ENCODE results near the gene RGL2.
"Not testable (repeated sequence)": the region's sequence is repeated elsewhere in the genome, so short reads cannot be mapped to it uniquely, and the experiment has no call there.

RGL2 gene

GRCh38 chr6:33298773-33299236, at the start of gene RGL2:
Gene RGL2, minus strand, starts transcription at chr6:33298942. Its CDS starts 332 bp downstream, at chr6:33298610.
- DNase-seq (ENCODE audit: low spot score): peak; percentile 72

- DNase-seq (ENCODE audit: low spot score): no peak
Observed at GRCh38 chr6:33347816-33348215, 49.1 kb upstream of the RGL2 start.

- DNase-seq (ENCODE audit: low spot score): not testable (repeated sequence)
Observed at GRCh38 chr6:33346972-33347371, 48.2 kb upstream of the RGL2 start.

- peak; percentile 78 for DNase-seq (ENCODE audit: low spot score)
Observed at GRCh38 chr6:33344701-33345697, 46.3 kb upstream of the RGL2 start.

GRCh38 chr6:33343953-33344611, 45.3 kb upstream of the RGL2 start:
- no peak for DNase-seq (ENCODE audit: low spot score)

- DNase-seq (ENCODE audit: low spot score): not testable (repeated sequence)
Observed at GRCh38 chr6:33343606-33343952, 44.8 kb upstream of the RGL2 start.

- no peak for DNase-seq (ENCODE audit: low spot score)
Observed at GRCh38 chr6:33339193-33339592, 40.5 kb upstream of the RGL2 start.

- DNase-seq (ENCODE audit: low spot score): no peak
Observed at GRCh38 chr6:33336495-33336894, 37.8 kb upstream of the RGL2 start.

- no peak for DNase-seq (ENCODE audit: low spot score)
Observed at GRCh38 chr6:33335916-33336315, 37.2 kb upstream of the RGL2 start.

GRCh38 chr6:33333666-33334065, 34.9 kb upstream of the RGL2 start:
- no peak for DNase-seq (ENCODE audit: low spot score)

GRCh38 chr6:33330736-33331135, 32.0 kb upstream of the RGL2 start:
- DNase-seq (ENCODE audit: low spot score): no peak

- DNase-seq (ENCODE audit: low spot score): no peak
Observed at GRCh38 chr6:33329058-33329457, 30.3 kb upstream of the RGL2 start.

GRCh38 chr6:33324125-33324524, 25.4 kb upstream of the RGL2 start:
- DNase-seq (ENCODE audit: low spot score): no peak

GRCh38 chr6:33323623-33323948, 24.8 kb upstream of the RGL2 start:
- DNase-seq (ENCODE audit: low spot score): no peak

- no peak for DNase-seq (ENCODE audit: low spot score)
Observed at GRCh38 chr6:33321227-33321626, 22.5 kb upstream of the RGL2 start.

- DNase-seq (ENCODE audit: low spot score): peak; percentile 70
Observed at GRCh38 chr6:33320315-33321181, 21.8 kb upstream of the RGL2 start.

- DNase-seq (ENCODE audit: low spot score): no peak
Observed at GRCh38 chr6:33319939-33320314, 21.2 kb upstream of the RGL2 start.

- no peak for DNase-seq (ENCODE audit: low spot score)
Observed at GRCh38 chr6:33318426-33319073, 19.8 kb upstream of the RGL2 start.

GRCh38 chr6:33317669-33318425, 19.1 kb upstream of the RGL2 start, which contains the start of gene ZBTB22:
Gene ZBTB22, minus strand, starts transcription at chr6:33317744. Its CDS starts 828 bp downstream, at chr6:33316916.
- DNase-seq (ENCODE audit: low spot score): peak; percentile 98

- no peak for DNase-seq (ENCODE audit: low spot score)
Observed at GRCh38 chr6:33317419-33317668, 18.6 kb upstream of the RGL2 start.
